Activated CD4-positive, alpha-beta T cell treated with anti-CD3 and anti-CD28 coated beads for 1 hour (primary cell): ENCODE results near the gene ITGB1BP2.
"Not testable (repeated sequence)": the region's sequence is repeated elsewhere in the genome, so short reads cannot be mapped to it uniquely, and the experiment has no call there.

Experiments
- DNase-seq: peaks from one replicate; pipeline ENCODE4 v3.0.0-alpha.2; 2020

ITGB1BP2 gene

DNA sequence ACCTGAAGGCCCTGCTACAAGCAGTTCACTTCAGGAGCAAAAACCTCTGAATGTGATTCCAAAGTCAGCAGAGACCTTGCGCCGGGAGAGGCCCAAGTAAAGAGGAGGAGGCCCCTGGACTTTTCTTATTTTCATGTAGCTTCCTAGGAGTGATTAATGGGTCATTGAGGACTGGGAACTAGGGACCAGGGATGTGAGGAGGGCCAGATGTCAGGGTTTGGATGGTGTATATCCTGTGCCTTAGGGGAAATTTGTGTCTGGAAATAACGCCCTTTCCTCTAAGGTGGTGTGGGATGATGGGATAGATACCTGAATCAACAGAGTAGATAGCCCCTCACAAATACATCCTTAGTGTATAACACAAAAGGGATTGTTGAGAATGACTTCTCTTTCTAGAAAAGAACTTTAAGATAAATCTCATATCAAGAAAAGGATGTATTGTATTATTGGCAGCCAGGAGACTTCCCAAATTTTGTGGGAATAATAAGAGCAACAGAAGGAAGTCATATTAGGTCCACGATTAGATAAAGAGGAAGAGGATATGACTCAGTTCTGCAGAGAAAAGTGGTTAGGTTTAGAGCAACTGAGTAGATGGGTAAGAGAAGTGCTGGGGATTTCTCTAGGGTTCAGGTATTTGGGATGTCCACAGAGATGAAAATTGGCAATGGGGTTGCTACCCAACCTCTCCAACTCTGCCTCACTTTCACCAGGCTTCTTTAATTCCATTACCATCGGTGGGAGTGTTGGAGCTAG lies 1.1 kb downstream of the ITGB1BP2 start:
- DNase-seq = no peak

DNA sequence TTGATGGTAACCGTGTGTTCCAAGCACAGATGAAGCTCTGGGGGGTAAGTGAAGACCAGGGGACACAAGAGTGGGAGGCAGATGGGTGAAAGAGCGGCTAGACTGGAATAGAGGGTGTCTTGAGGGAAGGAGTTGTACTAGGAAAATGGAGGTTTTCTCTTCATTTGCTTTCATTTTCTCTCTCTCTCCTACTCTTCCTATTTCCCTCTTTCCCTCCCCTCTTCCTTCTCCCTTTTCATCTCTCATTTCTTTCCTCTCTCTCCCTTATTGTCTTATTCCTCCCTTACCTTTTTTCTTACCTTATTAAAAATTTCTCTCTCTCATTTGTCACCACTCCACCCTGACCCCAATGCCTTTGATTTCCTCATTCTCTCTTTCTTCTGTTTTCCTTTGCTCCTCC lies 3.0 kb downstream of the ITGB1BP2 start:
- no peak for DNase-seq

DNA sequence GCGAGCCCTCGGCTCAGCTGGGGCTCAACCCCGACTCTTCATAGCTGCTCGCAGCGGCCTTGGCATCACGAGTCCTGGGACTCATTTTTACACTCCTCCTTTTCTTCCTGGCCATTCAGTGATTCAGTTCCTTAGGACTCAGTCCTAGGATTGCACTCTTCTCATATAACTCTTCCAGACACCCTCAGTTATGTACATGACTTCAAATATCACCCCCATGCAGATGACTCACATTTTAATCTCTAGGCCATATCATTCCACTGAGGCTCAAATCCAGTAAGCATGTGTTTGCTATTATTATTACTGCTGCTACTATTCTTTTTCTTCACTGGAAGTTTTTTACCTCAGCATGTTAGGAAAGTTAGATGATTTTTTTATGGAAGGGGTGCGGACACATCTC lies 14.4 kb downstream of the ITGB1BP2 start:
- DNase-seq = no peak

DNA sequence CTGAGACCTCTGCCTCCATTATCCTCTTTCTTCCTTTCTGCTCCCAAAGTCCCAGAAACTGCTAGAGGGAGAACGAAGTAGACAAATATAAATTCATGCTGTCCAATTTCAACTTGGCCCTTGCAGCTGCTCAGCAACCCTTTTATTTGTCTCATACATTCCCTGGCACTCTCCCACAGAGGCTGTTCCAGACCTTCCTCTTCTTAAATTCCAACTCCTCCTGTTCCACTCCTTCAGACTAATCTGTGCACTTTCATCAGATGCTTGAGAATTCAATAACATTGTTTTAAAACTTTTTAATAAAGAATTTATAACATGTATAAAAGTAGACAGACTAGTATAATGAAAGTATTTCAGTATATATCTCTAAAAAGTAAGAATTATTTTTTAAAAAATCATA lies 15.4 kb downstream of the ITGB1BP2 start:
- not testable (repeated sequence) for DNase-seq

DNA sequence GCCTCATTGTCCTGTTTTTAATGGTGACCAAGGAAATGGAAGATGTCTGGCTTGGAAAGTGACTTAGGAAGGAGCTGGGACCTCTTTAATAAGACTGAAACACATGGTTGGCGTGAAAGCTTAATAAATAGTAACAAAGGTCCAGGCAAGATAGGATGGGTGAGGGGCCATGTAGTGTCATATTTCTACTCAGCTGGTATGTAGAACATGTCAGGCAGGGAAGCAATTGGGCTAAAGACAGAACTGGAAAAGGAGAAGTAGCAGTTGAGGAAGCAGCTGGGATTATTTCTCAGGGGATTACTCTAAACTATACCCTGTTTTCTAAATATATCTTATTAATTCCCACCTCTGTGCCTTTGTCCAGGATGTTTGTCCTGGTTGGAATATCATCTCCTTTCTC lies 18.6 kb downstream of the ITGB1BP2 start:
- no peak for DNase-seq

DNA sequence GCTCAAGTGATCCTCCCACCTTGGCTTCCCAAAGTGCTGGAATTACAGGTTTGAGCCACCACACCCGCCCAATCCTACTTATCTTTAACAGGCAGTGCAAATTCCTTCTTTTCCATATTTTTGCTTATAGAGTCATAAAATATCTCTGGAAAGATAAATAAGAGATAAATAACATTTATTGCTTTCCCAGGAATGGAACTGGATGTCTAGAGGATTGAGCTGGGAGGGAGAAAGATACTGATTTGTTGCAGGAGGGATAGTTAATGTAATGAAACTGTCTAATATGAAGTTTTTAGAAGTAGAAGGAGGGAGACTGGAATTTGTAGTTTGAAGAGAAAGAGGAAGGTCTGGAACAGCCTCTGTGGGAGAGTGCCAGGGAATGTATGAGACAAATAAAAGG lies 20.2 kb downstream of the ITGB1BP2 start:
- DNase-seq = no peak

DNA sequence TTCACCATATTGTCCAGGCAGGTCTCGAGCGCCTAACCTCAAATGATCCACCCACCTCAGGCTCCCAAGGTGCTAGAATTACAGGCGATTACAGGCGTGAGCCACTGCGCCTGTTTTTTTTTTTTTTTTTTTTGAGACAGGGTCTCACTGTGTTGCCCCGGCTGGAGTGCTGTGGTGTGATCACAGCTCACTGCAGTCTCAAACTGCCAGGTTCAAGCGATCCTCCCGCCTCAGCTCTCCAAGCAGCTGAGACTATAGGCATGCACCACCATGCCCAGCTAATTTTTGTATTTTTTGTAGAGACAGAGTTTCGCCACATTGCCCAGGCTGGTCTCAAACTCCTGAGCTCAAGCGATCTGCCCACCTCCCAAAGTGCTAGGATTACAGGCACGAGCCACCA lies 22.9 kb downstream of the ITGB1BP2 start:
- not testable (repeated sequence) for DNase-seq

DNA sequence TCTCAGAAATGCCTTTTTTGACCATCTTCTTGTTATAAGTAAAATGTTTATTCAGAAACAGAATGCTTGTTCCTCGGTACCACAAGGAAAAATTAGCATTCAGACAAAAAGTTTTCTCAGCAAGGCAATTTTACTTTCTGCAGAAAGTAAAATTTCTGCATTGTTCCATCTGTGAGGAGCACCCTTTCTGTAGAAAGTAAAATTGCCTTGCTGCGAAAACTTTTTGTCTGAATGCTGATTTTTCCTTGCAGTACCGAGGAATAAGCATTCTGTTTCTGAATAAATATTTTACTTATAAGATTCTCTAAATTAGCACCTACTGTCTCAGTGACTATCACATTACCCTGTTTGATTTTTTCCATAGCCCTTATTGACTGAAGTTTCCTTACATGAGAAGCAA lies 24.8 kb downstream of the ITGB1BP2 start:
- no peak for DNase-seq

DNA sequence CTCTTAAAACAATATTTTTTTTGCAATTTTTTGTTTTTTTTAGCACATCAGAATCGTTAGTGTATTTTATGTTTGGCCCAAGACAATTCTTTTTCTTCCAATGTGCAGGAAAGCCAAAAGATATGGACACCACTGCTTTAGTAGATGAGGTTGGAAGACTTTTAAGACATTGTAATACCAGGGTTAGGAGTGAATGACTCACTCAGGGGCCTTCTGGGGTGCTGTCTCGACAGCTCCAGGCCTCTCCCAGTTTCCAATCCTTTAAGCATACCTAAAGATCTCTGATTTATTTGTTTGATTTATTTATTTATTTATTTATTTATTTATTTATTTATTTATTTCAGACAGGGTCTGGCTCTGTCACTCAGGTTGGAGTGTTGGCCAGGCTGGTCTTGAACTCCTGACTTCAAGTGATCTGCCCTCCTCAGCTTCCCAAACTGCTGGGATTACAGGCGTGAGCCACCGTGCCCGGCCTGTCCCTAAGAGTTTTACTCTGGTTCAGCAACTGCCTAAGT lies 47.7 kb downstream of the ITGB1BP2 start:
- DNase-seq = not testable (repeated sequence)

DNA sequence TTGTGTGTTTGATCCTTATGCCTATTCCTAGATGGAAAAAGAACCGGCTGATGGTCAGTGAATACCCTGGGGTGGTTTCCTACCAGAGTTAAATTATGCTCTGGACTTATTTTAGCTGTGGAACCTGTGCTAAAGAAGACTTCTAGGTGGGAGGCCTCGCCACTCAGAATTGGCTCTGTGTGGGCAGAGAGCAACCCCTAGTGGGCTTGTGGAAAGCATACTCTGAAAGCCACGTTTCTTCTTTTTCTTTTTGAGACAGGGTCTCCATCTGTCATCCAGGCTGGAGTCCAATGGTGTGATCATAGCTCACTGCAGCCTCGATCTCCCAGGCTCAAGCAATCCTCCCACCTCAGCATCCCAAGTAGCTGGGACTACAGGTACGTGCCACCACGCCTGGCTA lies 48.3 kb downstream of the ITGB1BP2 start:
- DNase-seq = not testable (repeated sequence)

DNA sequence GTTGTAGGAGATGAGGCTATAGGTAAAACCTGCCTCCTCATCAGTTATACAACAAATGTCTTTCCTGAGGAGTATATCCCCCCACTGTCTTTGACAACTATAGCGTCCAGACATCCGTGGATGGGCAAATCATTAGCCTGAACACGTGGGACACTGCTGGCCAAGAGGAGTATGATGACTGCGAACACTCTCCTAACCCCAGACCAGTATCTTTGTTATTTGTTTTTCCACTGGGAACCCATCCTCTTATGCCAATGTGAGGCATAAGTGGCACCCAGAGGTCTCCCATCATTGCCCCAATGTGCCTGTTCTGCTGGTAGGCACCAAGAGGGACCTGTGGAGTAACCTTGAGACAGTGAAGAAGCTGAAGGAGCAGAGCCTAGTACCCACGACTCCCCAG lies 50.9 kb downstream of the ITGB1BP2 start:
- not testable (repeated sequence) for DNase-seq
